ENCODE data around the gene IER3. TPM values are rescaled to one million over a fixed set of nuclear protein-coding genes. Genes with fewer than 3 reads are reported as not detected.
A peak's percentile ranks its signal among the peaks of the same experiment; 100 is the strongest.

Gene IER3
- total and polyA plus RNA-seq, 2 of the 13 experiments (the other 11 are each of a cell fraction or from before 2014, with no cell fraction given) = 51.1 to 131 TPM

- TF ChIP-seq BCL6 (CRISPR knock-in tag; IDR thresholded peaks at IDR 0.05) (0 out of 2 replicates have a peak, but pooled peaks have one; percentile 16), TBX3 (IDR thresholded peaks at IDR 0.05; ENCODE audit: borderline replicate concordance) (no peak), ZGPAT (CRISPR knock-in tag; IDR thresholded peaks at IDR 0.05) (peak; percentile 61; the same call in 1 of the 2 replicates), SMC3 (IDR thresholded peaks at IDR 0.05; ENCODE audit: low read length) (no peak), ZBED4 (CRISPR knock-in tag; IDR thresholded peaks at IDR 0.05; ENCODE audit: borderline replicate concordance) (no peak), RERE (CRISPR knock-in tag; IDR thresholded peaks at IDR 0.05; ENCODE audit: low read depth) (no peak), PREB (CRISPR knock-in tag; IDR thresholded peaks at IDR 0.05) (no peak), CBX5 (CRISPR knock-in tag; IDR thresholded peaks at IDR 0.05; ENCODE audit: borderline replicate concordance) (no peak), ATF3 (CRISPR knock-in tag; IDR thresholded peaks at IDR 0.05) (0 out of 2 replicates have a peak, but pooled peaks have one; percentile 36), ZNF331 (CRISPR knock-in tag; IDR thresholded peaks at IDR 0.05) (peak; percentile 57; the same call in 1 of the 2 replicates), GPN1 (CRISPR knock-in tag; IDR thresholded peaks at IDR 0.05; ENCODE audit: borderline replicate concordance) (no peak), ZNF333 (CRISPR knock-in tag; IDR thresholded peaks at IDR 0.05; ENCODE audit: borderline replicate concordance) (peak; percentile 38; the same call in 1 of the 2 replicates), KDM6A (CRISPR knock-in tag; IDR thresholded peaks at IDR 0.05; ENCODE audit: low read depth) (0 out of 2 replicates have a peak, but pooled peaks have one; percentile 28), NPAS2 (CRISPR knock-in tag; IDR thresholded peaks at IDR 0.05; ENCODE audit: borderline replicate concordance) (no peak), ZNF30 (CRISPR knock-in tag; IDR thresholded peaks at IDR 0.05) (no peak), ZNF44 (CRISPR knock-in tag; IDR thresholded peaks at IDR 0.05) (no peak)
These were observed 22.9 kb downstream of the IER3 start (continued) for GRCh38 chr6:30721198-30722024.
